Panc1 (cell line): ENCODE measurements around the gene ABCG1. TPM values are rescaled to one million over a fixed set of nuclear protein-coding genes. Genes with fewer than 3 reads are reported as not detected.

Experiments used
- ATAC-seq: fragments of 200-7000 bp; cut with Tn5 transposase; 2 replicates; pipeline ENCODE4 v1.9.1; 2020; ENCODE audit warnings: mild to moderate bottlenecking, moderate library complexity
- BruUV-seq: library from RNA; stranded (reverse); fragments of 400-500 nt; replicated peaks from 2 replicates; lab custom pipeline; 2021; lab: Mats Ljungman, UMichigan
- CTCF ChIA-PET: fragments of 300-600 bp; sonication (Branson Sonifier 250); formaldehyde crosslinking; loops from one replicate; lab custom pipeline; 2022; ENCODE audit warnings: antibody characterized with exemption; lab: Charles Lee
- POLR2A ChIA-PET: fragments of 300-600 bp; sonication (Branson Sonifier 250); formaldehyde crosslinking; loops from one replicate; lab custom pipeline; 2022; ENCODE audit warnings: antibody characterized with exemption; lab: Charles Lee
- DNase-seq: peaks from one replicate; pipeline ENCODE4 v3.0.0-alpha.2; 2010; ENCODE audit warnings: low read depth, low spot score
- H3K27ac ChIP-seq: 2 replicates; pipeline ENCODE4 v1.5.1; 2011; ENCODE audit warnings: mild to moderate bottlenecking, low read length, inconsistent platforms
- H3K27me3 ChIP-seq: fragments of 200-500 bp; sonication (Bioruptor generic); 2 replicates; pipeline ENCODE4 v1.6.0; 2014; ENCODE audit warnings: low read length, inconsistent platforms; ENCODE audit not compliant: control insufficient read depth, insufficient read depth
- H3K36me3 ChIP-seq: fragments of 200-500 bp; sonication (Bioruptor generic); 2 replicates; pipeline ENCODE4 v1.5.1; 2014; ENCODE audit warnings: inconsistent platforms, mild to moderate bottlenecking, low read length, moderate library complexity; ENCODE audit not compliant: control insufficient read depth, insufficient read depth
- H3K4me1 ChIP-seq: 2 replicates; pipeline ENCODE4 v1.5.1; 2011; ENCODE audit warnings: inconsistent platforms, mild to moderate bottlenecking, low read length, moderate library complexity; ENCODE audit not compliant: control insufficient read depth, insufficient read depth
- H3K4me3 ChIP-seq, 2 experiments: 2 replicates each; pipeline ENCODE4 v1.5.1; 2011 to 2012; ENCODE audit warnings: low read depth in 2 of 2, low read length in 2 of 2, mild to moderate bottlenecking in 2 of 2, inconsistent platforms in 1 of 2, moderate library complexity in 1 of 2
- H3K9me3 ChIP-seq: fragments of 200-500 bp; sonication (Bioruptor generic); 2 replicates; pipeline ENCODE4 v1.5.1; 2014; ENCODE audit warnings: low read depth, mild to moderate bottlenecking, inconsistent platforms, low read length, moderate library complexity; ENCODE audit not compliant: control insufficient read depth, insufficient read depth
- POLR2AphosphoS5 ChIP-seq: IDR thresholded peaks from 2 replicates; pipeline ENCODE4 v1.6.1; 2012; ENCODE audit warnings: mild to moderate bottlenecking, low read depth, low read length, moderate library complexity
- SIN3A ChIP-seq: IDR thresholded peaks from 2 replicates; pipeline ENCODE4 v1.6.1; 2012; ENCODE audit warnings: low read depth, mild to moderate bottlenecking, low read length, moderate library complexity, borderline replicate concordance; ENCODE audit not compliant: insufficient read depth
- TCF7L2 ChIP-seq: IDR thresholded peaks from 2 replicates; pipeline ENCODE4 v1.6.1; 2011; ENCODE audit warnings: mild to moderate bottlenecking, low read depth, low read length, inconsistent platforms
- in situ Hi-C: cut with HindIII; loops from 2 replicates; pipeline ENCODE4 v1.10.0; 2016; ENCODE audit warnings: low sequenced_read_pairs, low pct_unique_long_range_greater_than_20kb
- intact Hi-C: fragments of 100-400 bp; cut with micrococcal nuclease; formaldehyde crosslinking; loops from one replicate; pipeline ENCODE4 v1.10.0; 2022; ENCODE audit not compliant: unreplicated experiment
- total RNA-seq: library from RNA; stranded (reverse); gene quantifications from one replicate; pipeline ENCODE4 v1.2.1, GENCODE V29; 2021; ENCODE audit not compliant: unreplicated experiment
- TF ChIP-seq, protein P1 (sequence below): fragments of 450-650 bp; IDR thresholded peaks from 2 replicates; pipeline ENCODE4 v1.5.1; 2017; ENCODE audit warnings: mild to moderate bottlenecking
- TF ChIP-seq, protein P2 (sequence below), 2 experiments: IDR thresholded peaks; 2 replicates each; pipeline ENCODE4 v1.6.1; 2011 to 2012; ENCODE audit warnings: low read depth in 2 of 2, control low read depth in 1 of 2, low read length in 1 of 2, mild to moderate bottlenecking in 1 of 2, moderate library complexity in 1 of 2; ENCODE audit not compliant: insufficient read depth in 1 of 2

Gene ABCG1
- total RNA-seq, 1 experiment from 2014 or later = 0.80 TPM

DNA sequence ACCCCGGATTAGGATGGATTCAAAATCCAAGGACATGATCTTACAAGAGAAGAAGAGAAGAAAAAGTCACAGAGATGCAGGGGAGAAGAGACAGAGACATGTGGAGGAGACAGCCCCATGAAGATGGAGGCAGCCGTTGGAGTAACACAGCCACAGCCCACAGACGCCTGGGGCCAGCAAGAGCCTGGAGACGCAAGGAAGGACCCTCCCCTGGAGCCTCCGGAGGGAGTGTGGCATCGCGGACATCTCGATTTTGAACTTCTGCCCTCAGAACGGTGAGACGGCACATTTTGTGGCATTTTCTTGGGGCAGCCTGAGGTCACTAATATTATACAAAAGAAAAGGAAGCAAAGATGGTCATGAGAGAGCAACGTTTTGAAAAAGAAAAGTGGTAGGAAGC lies 28.8 kb downstream of the ABCG1 start:
- Histone ChIP-seq H3K36me3 (no peaks in the 10 kb centered on the region), H3K4me1 (no peaks in the 10 kb centered on the region), H3K9me3 (no peaks in the 10 kb centered on the region), H3K27me3 (no peaks in the 10 kb centered on the region; the same call in 1 of the 2 replicates), H3K27ac (no peak overlapping the region), H3K4me3 (no peak overlapping the region)
- POLR2A ChIA-PET = no interaction called here
- BruUV-seq = no TSS peak
- intact Hi-C loops (no loop called here), in situ Hi-C loops (no loop called here)
- no peak for DNase-seq
- CTCF ChIA-PET = no interaction called here
- ATAC-seq = no peak
- TF ChIP-seq SIN3A = no peak
- TF ChIP-seq, protein P1, sequence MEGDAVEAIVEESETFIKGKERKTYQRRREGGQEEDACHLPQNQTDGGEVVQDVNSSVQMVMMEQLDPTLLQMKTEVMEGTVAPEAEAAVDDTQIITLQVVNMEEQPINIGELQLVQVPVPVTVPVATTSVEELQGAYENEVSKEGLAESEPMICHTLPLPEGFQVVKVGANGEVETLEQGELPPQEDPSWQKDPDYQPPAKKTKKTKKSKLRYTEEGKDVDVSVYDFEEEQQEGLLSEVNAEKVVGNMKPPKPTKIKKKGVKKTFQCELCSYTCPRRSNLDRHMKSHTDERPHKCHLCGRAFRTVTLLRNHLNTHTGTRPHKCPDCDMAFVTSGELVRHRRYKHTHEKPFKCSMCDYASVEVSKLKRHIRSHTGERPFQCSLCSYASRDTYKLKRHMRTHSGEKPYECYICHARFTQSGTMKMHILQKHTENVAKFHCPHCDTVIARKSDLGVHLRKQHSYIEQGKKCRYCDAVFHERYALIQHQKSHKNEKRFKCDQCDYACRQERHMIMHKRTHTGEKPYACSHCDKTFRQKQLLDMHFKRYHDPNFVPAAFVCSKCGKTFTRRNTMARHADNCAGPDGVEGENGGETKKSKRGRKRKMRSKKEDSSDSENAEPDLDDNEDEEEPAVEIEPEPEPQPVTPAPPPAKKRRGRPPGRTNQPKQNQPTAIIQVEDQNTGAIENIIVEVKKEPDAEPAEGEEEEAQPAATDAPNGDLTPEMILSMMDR = no peak
- no peak for TF ChIP-seq TCF7L2

DNA sequence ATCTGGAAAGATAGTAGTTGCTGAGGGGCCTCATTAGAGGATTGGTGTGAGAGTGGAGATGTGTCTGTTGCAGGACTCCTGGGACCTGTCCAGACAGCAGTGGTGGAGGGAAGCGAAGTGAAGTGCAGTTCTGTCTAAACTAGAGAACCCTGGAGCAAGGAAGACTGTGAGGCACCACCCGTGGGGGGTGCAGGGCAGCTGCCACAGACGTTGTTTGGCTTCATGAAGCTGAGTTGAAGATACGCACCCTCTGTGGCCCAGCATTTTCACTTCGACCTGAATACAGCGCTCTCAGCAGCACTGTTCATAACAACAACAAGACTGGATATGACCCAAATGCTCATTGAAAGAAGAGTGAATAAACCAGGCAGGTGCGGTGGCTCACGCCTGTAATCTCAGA lies 29.3 kb downstream of the ABCG1 start:
- H3K27ac ChIP-seq = no peak overlapping the region
- ATAC-seq = no peak
- in situ Hi-C loops (no loop called here), intact Hi-C loops (no loop called here)
- H3K4me1 ChIP-seq = no peaks in the 10 kb centered on the region
- TF ChIP-seq POLR2AphosphoS5 = no peak
- TF ChIP-seq, protein P1 = no peak
- TF ChIP-seq, protein P2, sequence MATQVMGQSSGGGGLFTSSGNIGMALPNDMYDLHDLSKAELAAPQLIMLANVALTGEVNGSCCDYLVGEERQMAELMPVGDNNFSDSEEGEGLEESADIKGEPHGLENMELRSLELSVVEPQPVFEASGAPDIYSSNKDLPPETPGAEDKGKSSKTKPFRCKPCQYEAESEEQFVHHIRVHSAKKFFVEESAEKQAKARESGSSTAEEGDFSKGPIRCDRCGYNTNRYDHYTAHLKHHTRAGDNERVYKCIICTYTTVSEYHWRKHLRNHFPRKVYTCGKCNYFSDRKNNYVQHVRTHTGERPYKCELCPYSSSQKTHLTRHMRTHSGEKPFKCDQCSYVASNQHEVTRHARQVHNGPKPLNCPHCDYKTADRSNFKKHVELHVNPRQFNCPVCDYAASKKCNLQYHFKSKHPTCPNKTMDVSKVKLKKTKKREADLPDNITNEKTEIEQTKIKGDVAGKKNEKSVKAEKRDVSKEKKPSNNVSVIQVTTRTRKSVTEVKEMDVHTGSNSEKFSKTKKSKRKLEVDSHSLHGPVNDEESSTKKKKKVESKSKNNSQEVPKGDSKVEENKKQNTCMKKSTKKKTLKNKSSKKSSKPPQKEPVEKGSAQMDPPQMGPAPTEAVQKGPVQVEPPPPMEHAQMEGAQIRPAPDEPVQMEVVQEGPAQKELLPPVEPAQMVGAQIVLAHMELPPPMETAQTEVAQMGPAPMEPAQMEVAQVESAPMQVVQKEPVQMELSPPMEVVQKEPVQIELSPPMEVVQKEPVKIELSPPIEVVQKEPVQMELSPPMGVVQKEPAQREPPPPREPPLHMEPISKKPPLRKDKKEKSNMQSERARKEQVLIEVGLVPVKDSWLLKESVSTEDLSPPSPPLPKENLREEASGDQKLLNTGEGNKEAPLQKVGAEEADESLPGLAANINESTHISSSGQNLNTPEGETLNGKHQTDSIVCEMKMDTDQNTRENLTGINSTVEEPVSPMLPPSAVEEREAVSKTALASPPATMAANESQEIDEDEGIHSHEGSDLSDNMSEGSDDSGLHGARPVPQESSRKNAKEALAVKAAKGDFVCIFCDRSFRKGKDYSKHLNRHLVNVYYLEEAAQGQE (IDR thresholded peaks at IDR 0.05; ENCODE audit: insufficient read depth in 1 of 2, low read depth in 2 of 2, low read length in 1 of 2) = no peak
- no peak for TF ChIP-seq SIN3A
- TF ChIP-seq TCF7L2 = no peak
- no TSS peak for BruUV-seq
- H3K27me3 ChIP-seq = no peaks in the 10 kb centered on the region; the same call in 1 of the 2 replicates
- no peak overlapping the region for H3K4me3 ChIP-seq
- POLR2A ChIA-PET = no interaction called here
- H3K36me3 ChIP-seq = no peaks in the 10 kb centered on the region
- no peak for DNase-seq
- no peaks in the 10 kb centered on the region for H3K9me3 ChIP-seq
- CTCF ChIA-PET = no interaction called here
